Muscle of back (tissue), 13 donors: ENCODE results near the gene TXNDC9. TPM values are rescaled to one million over a fixed set of nuclear protein-coding genes. Genes with fewer than 3 reads are reported as not detected.
"Not testable (repeated sequence)": the region's sequence is repeated elsewhere in the genome, so short reads cannot be mapped to it uniquely, and the experiment has no call there.

Source experiments
- DNase-seq, 3 donors: peaks; one replicate each; pipeline versions ENCODE4 v3.0.0 to v3.0.0-alpha.2; 2013
- long read RNA-seq, 9 donors: transcript quantifications; one replicate each; lab custom pipeline, GENCODE V29; 2026
- polyA plus RNA-seq, 10 donors: library from polyadenylated mRNA; unstranded; fragments of 120-200 nt; gene quantifications; one replicate each; pipeline ENCODE4 v1.2.1, GENCODE V29; 2013; ENCODE audit not compliant: insufficient read length in 10 of 10

The TXNDC9 gene
- 10 to 100 TPM; 22.4 to 27.9 (median 25.1) TPM for polyA plus RNA-seq
- long read RNA-seq, donor 1, transcript TXNDC9-201 (5 exons, 1,637 nt), result major isoform, 9 of 17 reads
- long read RNA-seq, donor 1, partial matches to known transcripts, result 6 of 17 reads
- long read RNA-seq, donor 1, other reads (novel, unspliced or antisense), result 0 of 17 reads
- long read RNA-seq, donor 2, transcript TXNDC9-201 (5 exons, 1,637 nt), result major isoform, 9 of 330 reads
- long read RNA-seq, donor 2, partial matches to known transcripts, result 288 of 330 reads
- long read RNA-seq, donor 2, other reads (novel, unspliced or antisense), result 30 of 330 reads
- long read RNA-seq, donor 3, result 0 reads
- long read RNA-seq, donor 4, transcript TXNDC9-201 (5 exons, 1,637 nt), result major isoform, 5 of 227 reads
- long read RNA-seq, donor 4, partial matches to known transcripts, result 221 of 227 reads
- long read RNA-seq, donor 4, other reads (novel, unspliced or antisense), result 0 of 227 reads
- long read RNA-seq, donor 5, transcript TXNDC9-201 (5 exons, 1,637 nt), result major isoform, 19 of 22 reads
- long read RNA-seq, donor 5, partial matches to known transcripts, result 0 of 22 reads
- long read RNA-seq, donor 5, other reads (novel, unspliced or antisense), result 0 of 22 reads
- long read RNA-seq, donor 6, transcript TXNDC9-201 (5 exons, 1,637 nt), result major isoform, 22 of 24 reads
- long read RNA-seq, donor 6, partial matches to known transcripts, result 0 of 24 reads
- long read RNA-seq, donor 6, other reads (novel, unspliced or antisense), result 0 of 24 reads
- long read RNA-seq, donor 7, transcript TXNDC9-202 (4 exons, 1,111 nt), result major isoform, 5 of 359 reads
- long read RNA-seq, donor 7, partial matches to known transcripts, result 333 of 359 reads
- long read RNA-seq, donor 7, other reads (novel, unspliced or antisense), result 18 of 359 reads
- long read RNA-seq, donor 8, partial matches to known transcripts, result 234 of 247 reads
- long read RNA-seq, donor 8, other reads (novel, unspliced or antisense), result 7 of 247 reads
- long read RNA-seq, donor 9, partial matches to known transcripts, result 0 of 1 reads
- long read RNA-seq, donor 9, other reads (novel, unspliced or antisense), result 0 of 1 reads

GRCh38 chr2:99335911-99336803 lies at the start of gene TXNDC9:
Gene TXNDC9 (minus strand): TSS chr2:99336333. CDS start chr2:99333210, 3,123 bp downstream.
- DNase-seq, result peak; percentile 100

DNA sequence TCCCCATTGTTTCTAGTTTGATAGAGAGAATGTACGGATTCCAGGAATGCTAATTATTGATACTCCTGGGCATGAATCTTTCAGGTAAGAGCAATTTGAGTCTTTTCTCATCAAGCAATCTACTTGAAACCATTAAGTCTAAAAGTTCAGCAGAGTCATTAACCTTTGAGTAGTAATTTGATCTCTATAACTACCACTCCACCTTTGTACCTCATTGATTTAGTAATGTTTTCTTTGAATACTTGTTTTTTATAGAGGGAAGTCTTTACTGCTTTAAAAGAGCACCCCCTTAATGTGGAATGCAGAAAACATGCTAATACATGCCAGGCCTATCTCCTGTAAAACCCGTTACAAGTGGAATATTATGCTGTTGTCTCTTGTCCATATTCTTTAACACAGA lies 46.0 kb upstream of the TXNDC9 start:
- DNase-seq, result no peak

DNA sequence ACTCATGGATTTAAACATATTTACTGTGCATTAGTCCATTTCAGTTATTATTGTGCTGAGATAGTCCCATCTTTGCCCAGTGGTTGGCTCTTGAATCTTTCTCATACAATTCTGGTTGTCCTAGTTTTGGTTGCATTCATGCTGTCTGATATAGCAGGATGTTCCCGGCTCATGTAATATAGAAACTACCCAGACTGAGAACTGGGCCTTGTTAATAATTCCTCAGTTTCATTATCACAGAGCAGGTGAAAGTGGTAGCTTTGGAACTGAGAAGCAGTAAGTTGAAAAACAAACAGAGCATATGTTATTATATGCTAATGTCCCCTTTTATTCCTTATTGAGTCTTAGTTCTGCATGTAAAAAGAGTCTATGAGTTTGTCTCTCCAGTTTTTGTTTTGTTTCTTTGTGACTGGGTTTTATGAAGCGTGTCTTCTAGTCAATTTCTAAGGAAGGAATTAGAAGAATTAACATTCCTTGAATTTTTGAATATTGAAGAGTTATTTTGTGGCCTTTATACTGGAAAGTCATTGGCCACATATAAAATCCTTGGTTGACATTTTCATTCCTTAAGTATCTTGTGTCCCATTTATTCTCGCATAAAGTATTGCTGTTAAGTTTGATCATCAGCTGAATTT lies 44.4 kb upstream of the TXNDC9 start:
- DNase-seq, result no peak

DNA sequence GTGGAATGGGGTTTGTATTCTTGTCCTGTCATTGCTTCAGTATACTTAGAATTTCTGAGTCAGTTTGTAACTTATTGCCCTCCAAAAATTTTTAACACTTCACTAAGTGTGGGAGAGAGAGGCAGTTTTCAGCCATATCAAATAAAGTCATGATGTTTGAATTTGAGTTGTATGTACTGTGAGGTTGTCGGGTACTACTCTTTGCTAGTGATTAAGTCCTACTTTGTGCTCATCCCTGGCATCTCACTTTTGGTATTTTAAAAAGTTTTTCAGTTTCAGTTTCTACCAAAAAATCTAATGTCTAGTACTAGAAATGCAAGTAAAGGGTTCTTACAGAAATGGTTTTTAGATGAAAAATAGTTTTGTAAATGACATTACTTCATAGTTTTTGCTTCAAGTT lies 41.7 kb upstream of the TXNDC9 start:
- no peak for DNase-seq

DNA sequence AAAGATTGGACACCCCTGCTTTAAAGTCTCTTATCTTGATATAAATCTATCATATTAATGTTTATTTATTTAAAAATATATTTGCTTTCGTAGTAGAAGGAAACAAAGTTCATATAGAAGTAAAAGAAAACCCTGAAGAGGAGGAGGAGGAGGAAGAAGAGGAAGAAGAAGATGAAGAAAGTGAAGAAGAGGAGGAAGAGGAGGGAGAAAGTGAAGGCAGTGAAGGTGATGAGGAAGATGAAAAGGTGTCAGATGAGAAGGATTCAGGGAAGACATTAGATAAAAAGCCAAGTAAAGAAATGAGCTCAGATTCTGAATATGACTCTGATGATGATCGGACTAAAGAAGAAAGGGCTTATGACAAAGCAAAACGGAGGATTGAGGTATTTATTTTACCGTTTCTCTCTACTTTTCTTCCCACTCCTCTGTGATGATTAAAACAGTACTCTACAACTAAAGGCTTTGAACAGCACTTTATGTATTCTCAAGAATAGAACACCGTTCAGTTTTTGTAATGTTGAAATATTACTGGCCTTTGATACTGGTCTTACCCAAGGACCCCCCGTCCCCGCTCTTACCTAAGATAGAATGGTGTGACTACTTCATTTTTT lies 40.2 kb upstream of the TXNDC9 start:
- no peak for DNase-seq

DNA sequence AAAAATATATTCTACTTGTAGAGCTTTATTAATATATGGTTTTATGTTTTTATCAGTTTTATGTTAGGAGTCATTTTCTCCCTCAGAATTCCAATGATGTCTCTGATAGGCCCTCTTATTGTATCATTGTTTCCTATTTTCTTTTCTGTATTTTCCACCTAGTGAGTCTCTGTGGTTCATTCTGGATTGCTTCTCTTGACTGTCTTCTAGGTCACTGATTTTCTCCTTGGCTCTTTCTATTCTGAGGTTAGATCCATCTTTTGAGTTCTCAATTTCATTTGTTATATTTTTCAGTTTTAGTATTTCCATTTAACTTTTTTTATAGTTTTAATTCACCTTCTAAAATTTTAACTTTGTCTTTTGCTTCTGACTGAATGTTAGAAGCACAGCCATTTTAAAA lies 38.6 kb upstream of the TXNDC9 start:
- DNase-seq, result no peak

DNA sequence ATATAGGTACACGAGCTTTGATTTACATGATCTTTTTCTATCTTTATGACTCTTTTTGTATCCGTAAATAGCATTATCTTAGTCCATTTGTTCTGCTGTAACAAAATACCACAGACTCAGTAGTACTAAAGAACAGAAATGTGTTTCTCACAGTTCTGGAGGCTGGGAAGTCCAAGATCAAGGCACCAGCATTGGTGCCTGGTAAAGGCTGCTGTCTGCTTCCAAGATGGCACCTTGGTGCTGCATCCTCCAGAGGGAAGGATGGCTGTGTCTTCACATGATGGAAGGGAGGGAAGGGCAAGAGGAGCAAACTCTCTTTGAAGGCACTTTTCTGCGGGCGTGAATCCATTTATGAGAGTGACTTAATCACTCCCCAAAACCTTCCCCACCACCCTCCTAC lies 37.0 kb upstream of the TXNDC9 start:
- DNase-seq, result no peak

DNA sequence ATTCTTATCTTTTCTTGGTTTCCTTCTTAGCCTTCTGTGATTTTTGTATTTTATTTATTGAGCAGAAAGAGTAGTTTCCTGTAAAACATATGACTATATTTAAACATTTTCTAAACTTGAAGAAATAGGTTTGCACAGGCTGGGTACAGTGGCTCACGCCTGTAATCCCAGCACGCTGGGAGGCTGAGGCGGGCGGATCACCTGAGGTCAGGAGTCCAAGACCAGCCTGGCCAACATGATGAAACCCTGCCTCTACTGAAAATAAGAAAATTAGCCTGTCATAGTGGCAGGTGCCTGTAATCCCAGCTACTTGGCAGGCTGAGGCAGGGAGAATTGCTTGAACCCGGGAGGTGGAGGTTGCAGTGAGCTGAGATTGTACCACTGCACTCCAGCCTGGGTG lies 32.7 kb upstream of the TXNDC9 start:
- DNase-seq, result not testable (repeated sequence)

DNA sequence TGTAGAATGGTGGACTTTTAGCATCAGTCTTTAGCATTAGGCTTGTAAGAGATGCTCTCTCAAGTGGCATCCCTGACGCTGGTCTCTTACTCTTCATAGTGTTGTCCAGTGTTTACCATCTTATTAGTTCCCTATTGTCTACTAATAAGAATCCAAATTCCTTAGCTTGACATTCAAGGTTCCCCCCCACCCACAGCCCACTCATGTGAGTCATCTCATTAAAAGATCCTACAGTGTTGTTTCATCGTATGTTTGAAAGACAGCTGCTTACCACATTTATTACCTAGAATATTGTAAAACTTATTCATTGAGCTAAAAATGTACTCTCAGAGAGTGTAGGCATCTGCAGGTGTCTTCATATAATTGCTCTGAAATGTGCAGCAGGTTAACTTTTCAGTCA lies 29.5 kb upstream of the TXNDC9 start:
- DNase-seq, result no peak

- no peak for DNase-seq
These were observed 20.7 kb upstream of the TXNDC9 start for GRCh38 chr2:99356853-99357252.

GRCh38 chr2:99354825-99355224 lies 18.7 kb upstream of the TXNDC9 start:
- not testable (repeated sequence) for DNase-seq

GRCh38 chr2:99354070-99354469 lies 17.9 kb upstream of the TXNDC9 start:
- DNase-seq, result no peak

GRCh38 chr2:99350194-99350593 lies 14.1 kb upstream of the TXNDC9 start:
- DNase-seq, result no peak

GRCh38 chr2:99348173-99348572 lies 12.0 kb upstream of the TXNDC9 start:
- no peak for DNase-seq

- no peak for DNase-seq
These were observed 10.1 kb upstream of the TXNDC9 start for GRCh38 chr2:99346218-99346617.

- not testable (repeated sequence) for DNase-seq
These were observed 9.3 kb upstream of the TXNDC9 start for GRCh38 chr2:99345446-99345845.

DNA sequence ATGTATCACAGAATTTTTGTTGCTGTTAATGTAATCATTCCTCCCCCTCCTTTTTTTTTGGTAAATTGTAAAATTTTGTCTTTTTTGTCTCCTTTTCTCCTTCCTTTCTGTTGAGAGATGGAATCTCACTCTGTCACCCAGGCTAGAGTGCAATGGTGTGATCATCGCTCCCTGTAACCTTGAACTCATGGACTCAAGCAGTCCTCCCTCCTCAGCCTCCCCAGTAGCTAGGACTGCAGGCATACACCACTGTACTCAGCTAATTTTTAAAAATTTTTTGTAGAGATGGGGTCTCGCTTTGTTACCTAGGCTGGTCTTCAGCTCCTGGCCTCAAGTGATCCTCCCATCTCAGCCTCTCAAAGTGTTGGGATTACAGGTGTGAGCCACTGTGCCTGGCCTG lies 6.4 kb upstream of the TXNDC9 start:
- DNase-seq, result no peak

DNA sequence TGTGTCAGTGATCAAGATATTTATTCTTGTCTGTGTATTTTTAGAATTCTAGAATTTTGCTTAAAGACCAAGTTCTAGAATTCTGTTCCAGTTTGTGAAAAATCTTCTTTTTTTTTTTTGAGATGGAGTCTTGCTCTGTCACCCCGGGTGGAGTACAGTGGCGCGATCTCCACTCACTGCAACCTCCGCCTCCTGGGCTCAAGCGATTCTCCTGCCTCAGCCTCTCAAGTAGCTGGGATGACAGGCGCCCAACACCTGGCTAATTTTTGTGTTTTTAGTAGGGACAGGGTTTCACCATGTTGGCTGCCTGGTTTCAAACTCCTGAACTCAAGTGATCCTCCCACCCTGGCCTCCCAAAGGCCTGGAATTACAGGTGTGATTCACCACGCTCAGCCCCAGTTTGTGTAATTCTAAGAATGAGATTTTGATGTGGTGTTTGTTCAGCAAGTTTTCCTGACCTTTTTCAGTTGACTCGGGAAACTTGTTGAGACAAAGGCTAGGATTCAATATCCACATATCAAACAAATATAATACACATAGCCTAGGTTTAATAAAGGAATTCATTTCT lies 4.6 kb upstream of the TXNDC9 start:
- no peak for DNase-seq

DNA sequence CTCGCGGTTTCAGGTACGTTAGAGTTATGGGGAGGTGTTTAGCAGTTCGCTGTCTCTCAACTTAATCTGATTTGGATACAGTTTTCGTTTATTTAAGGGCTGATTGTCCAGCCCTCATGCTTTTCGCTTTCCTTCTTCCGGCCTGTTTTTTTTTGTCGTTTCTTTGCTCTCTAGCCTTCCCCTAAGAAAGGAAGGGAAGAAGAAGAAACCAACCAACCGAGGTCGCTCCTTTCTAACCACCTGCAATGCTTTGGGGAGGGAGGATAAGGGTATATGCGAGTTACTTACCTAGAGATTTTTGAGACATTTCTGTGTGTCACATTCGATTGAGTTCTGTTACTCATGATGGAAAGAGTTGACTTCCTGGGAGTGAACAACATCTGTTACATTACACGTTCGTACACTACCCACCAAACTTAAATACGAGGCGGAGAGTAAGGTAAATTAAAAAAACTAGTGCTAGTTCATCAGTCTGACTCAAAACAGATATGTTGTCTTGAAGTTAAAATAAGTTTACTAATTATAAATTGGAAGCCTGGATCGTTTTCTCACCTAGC lies 2.0 kb upstream of the TXNDC9 start:
- peak in 1 of 3 donors; percentile 6 for DNase-seq
